ENCODE data around the gene CGB8.

GRCh38 chr19:49057636-49058234 is 8.8 kb upstream of the CGB8 start, which contains the start of gene CGB7:
- TF ChIP-seq CTCF (IDR thresholded peaks at IDR 0.05; ENCODE audit: low read length), result no peak
- no peak for TF ChIP-seq EZH2 (optimal IDR thresholded peaks at IDR 0.05; ENCODE audit: low read depth, low read length)
